ENCODE results near the gene TMEM222.

TMEM222 gene

GRCh38 chr1:27377760-27378495 lies 56.0 kb downstream of the TMEM222 start:
- TF ChIP-seq CTCF (IDR thresholded peaks at IDR 0.05; ENCODE audit: extremely low read depth, missing control alignments), result no peak
- DNase-seq (ENCODE audit: low spot score), result no peak

- no peak for DNase-seq (ENCODE audit: low spot score)
- TF ChIP-seq CTCF (IDR thresholded peaks at IDR 0.05; ENCODE audit: extremely low read depth, missing control alignments), result no peak
These were observed 57.7 kb downstream of the TMEM222 start for GRCh38 chr1:27379564-27380122.

- no peak for TF ChIP-seq CTCF (IDR thresholded peaks at IDR 0.05; ENCODE audit: extremely low read depth, missing control alignments)
- DNase-seq (ENCODE audit: low spot score), result no peak
These were observed 58.3 kb downstream of the TMEM222 start for GRCh38 chr1:27380224-27380623.

GRCh38 chr1:27380766-27381733 lies 59.1 kb downstream of the TMEM222 start:
- no peak for TF ChIP-seq CTCF (IDR thresholded peaks at IDR 0.05; ENCODE audit: extremely low read depth, missing control alignments)
- no peak for DNase-seq (ENCODE audit: low spot score)

- DNase-seq (ENCODE audit: low spot score), result no peak
- no peak for TF ChIP-seq CTCF (IDR thresholded peaks at IDR 0.05; ENCODE audit: extremely low read depth, missing control alignments)
These were observed 60.2 kb downstream of the TMEM222 start for GRCh38 chr1:27381969-27382762.

GRCh38 chr1:27383039-27383605 lies 61.2 kb downstream of the TMEM222 start, which contains the start of gene CD164L2:
CD164L2 (minus strand) TSS chr1:27383333; CDS start chr1:27383239, 94 bp downstream.
- DNase-seq (ENCODE audit: low spot score), result no peak

More at GRCh38 chr1:27383039-27383605, 61.2 kb downstream of the TMEM222 start, which contains the start of gene CD164L2:
- no peak for TF ChIP-seq CTCF (IDR thresholded peaks at IDR 0.05; ENCODE audit: extremely low read depth, missing control alignments)

Data from GM20000 (cell line).